HTERT RPE-1 (cell line): ENCODE data around the gene DPY19L1.
"Not testable (repeated sequence)": the region's sequence is repeated elsewhere in the genome, so short reads cannot be mapped to it uniquely, and the experiment has no call there.

Experiments used
- in situ Hi-C: fragments of 300-500 bp; cut with MboI; formaldehyde crosslinking; loops from 4 replicates; pipeline ENCODE4 v1.14.3; 2020; ENCODE audit warnings: low sequenced_read_pairs

Gene DPY19L1

GRCh38 chr7:34991938-34992840 lies 45.1 kb downstream of the DPY19L1 start:
- in situ Hi-C loops: no loop called here

- in situ Hi-C loops: not testable (repeated sequence)
Measured at GRCh38 chr7:34988442-34989125, 48.7 kb downstream of the DPY19L1 start.

- in situ Hi-C loops: not testable (repeated sequence)
Measured at GRCh38 chr7:34985155-34985554, 52.1 kb downstream of the DPY19L1 start.

- in situ Hi-C loops: not testable (repeated sequence)
Measured at GRCh38 chr7:34984140-34984539, 53.1 kb downstream of the DPY19L1 start.

- in situ Hi-C loops: no loop called here
Measured at GRCh38 chr7:34982371-34983019, 54.8 kb downstream of the DPY19L1 start.

- in situ Hi-C loops: not testable (repeated sequence)
Measured at GRCh38 chr7:34979124-34979523, 58.2 kb downstream of the DPY19L1 start.

- in situ Hi-C loops: no loop called here
Measured at GRCh38 chr7:34973400-34973760, 63.9 kb downstream of the DPY19L1 start.

- in situ Hi-C loops: not testable (repeated sequence)
Measured at GRCh38 chr7:34972739-34973399, 64.4 kb downstream of the DPY19L1 start.

- in situ Hi-C loops: not testable (repeated sequence)
Measured at GRCh38 chr7:34967818-34968217, 69.5 kb downstream of the DPY19L1 start.

- in situ Hi-C loops: not testable (repeated sequence)
Measured at GRCh38 chr7:34966504-34966903, 70.8 kb downstream of the DPY19L1 start.

GRCh38 chr7:34958021-34958420 lies 79.3 kb downstream of the DPY19L1 start:
- in situ Hi-C loops: no loop called here

- in situ Hi-C loops: no loop called here
Measured at GRCh38 chr7:34952822-34953221, 84.5 kb downstream of the DPY19L1 start.

- in situ Hi-C loops: no loop called here
Measured at GRCh38 chr7:34949361-34949760, 87.9 kb downstream of the DPY19L1 start.

GRCh38 chr7:34947427-34947826 lies 89.9 kb downstream of the DPY19L1 start:
- in situ Hi-C loops: not testable (repeated sequence)

- in situ Hi-C loops: no loop called here
Measured at GRCh38 chr7:34946486-34946885, 90.8 kb downstream of the DPY19L1 start.

GRCh38 chr7:34945894-34946477 lies 91.3 kb downstream of the DPY19L1 start:
- in situ Hi-C loops: not testable (repeated sequence)

- in situ Hi-C loops: no loop called here
Measured at GRCh38 chr7:34939175-34939574, 98.1 kb downstream of the DPY19L1 start.

- in situ Hi-C loops: not testable (repeated sequence)
Measured at GRCh38 chr7:34935735-34936165, 101.5 kb downstream of the DPY19L1 start.

GRCh38 chr7:34931739-34932138 lies 105.5 kb downstream of the DPY19L1 start:
- in situ Hi-C loops: no loop called here

- in situ Hi-C loops: not testable (repeated sequence)
Measured at GRCh38 chr7:34929783-34930182, 107.5 kb downstream of the DPY19L1 start.

- in situ Hi-C loops: no loop called here
Measured at GRCh38 chr7:34928560-34928959, 108.7 kb downstream of the DPY19L1 start.
